Measurements from ENCODE around the gene RICTOR. TPM values are rescaled to one million over a fixed set of nuclear protein-coding genes. Genes with fewer than 3 reads are reported as not detected.

Gene RICTOR
- total RNA-seq, 1 experiment from 2014 or later = 25.7 TPM

DNA sequence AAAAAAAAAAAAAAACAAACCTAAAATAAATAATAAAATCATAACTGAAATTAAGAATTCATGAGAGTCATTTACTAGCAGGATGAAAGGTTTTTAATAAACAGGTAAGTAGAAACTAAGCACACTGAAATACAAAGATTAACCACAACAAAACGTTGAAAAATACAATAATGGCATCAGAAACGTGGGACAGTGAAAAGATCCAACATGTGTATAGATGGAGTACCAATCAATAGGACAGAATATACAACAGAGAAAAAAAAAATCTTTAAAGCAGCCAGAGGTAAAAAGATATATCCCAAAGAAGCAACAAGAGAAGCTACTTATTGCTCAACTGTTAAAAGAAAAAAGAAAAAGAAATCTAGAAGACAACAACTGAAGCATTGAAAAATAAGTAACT is 75.2 kb downstream of the RICTOR start:
- Mint-ChIP-seq H3K36me3 (ENCODE audit: insufficient read depth, unreplicated experiment) (peaks cover 11% of the 10 kb centered on the region), H3K27ac (ENCODE audit: unreplicated experiment) (no peak overlapping the region), H3K4me3 (ENCODE audit: unreplicated experiment) (no peak overlapping the region), H3K9me3 (ENCODE audit: unreplicated experiment) (peaks cover 17% of the 10 kb centered on the region), H3K4me1 (ENCODE audit: low read depth, unreplicated experiment) (no peaks in the 10 kb centered on the region), H3K27me3 (ENCODE audit: insufficient read depth, unreplicated experiment) (no peaks in the 10 kb centered on the region)
- TF ChIP-seq, protein P1, sequence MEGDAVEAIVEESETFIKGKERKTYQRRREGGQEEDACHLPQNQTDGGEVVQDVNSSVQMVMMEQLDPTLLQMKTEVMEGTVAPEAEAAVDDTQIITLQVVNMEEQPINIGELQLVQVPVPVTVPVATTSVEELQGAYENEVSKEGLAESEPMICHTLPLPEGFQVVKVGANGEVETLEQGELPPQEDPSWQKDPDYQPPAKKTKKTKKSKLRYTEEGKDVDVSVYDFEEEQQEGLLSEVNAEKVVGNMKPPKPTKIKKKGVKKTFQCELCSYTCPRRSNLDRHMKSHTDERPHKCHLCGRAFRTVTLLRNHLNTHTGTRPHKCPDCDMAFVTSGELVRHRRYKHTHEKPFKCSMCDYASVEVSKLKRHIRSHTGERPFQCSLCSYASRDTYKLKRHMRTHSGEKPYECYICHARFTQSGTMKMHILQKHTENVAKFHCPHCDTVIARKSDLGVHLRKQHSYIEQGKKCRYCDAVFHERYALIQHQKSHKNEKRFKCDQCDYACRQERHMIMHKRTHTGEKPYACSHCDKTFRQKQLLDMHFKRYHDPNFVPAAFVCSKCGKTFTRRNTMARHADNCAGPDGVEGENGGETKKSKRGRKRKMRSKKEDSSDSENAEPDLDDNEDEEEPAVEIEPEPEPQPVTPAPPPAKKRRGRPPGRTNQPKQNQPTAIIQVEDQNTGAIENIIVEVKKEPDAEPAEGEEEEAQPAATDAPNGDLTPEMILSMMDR (IDR thresholded peaks at IDR 0.05; ENCODE audit: insufficient read depth in 1 of 2, low read depth in 1 of 2, low read length in 1 of 2, severe bottlenecking in 1 of 2, unreplicated experiment in 1 of 2) = no peak
- CTCF ChIA-PET = no interaction called here
- no peaks in the 10 kb centered on the region; the same call in 1 of the 2 replicates for H3K9me3 ChIP-seq
- H3K4me3 ChIP-seq (ENCODE audit: low read depth, low read length) = no peak overlapping the region
- H3K36me3 ChIP-seq (ENCODE audit: control insufficient read depth, insufficient read depth, low read length) = no peaks in the 10 kb centered on the region
- no peak for DNase-seq
- intact Hi-C loops (cut with micrococcal nuclease; ENCODE audit: unreplicated experiment) = loop anchor here (10.0 kb wide), 1 partner anchor 196 kb away; no protein-coding TSS in a partner anchor
- H3K27me3 ChIP-seq (replicated peaks; ENCODE audit: control insufficient read depth, insufficient read depth, low read length) = no peaks in the 10 kb centered on the region
- no TSS peak for BruUV-seq (replicated peaks)
- POLR2A ChIA-PET = no interaction called here
- no peaks in the 10 kb centered on the region for H3K4me1 ChIP-seq

- Histone ChIP-seq H3K9me3 (no peaks in the 10 kb centered on the region; the same call in 1 of the 2 replicates), H3K4me1 (no peaks in the 10 kb centered on the region), H3K36me3 (ENCODE audit: control insufficient read depth, insufficient read depth, low read length) (no peaks in the 10 kb centered on the region), H3K4me3 (ENCODE audit: low read depth, low read length) (no peak overlapping the region), H3K27me3 (replicated peaks; ENCODE audit: control insufficient read depth, insufficient read depth, low read length) (no peaks in the 10 kb centered on the region)
- Mint-ChIP-seq H3K27ac (ENCODE audit: unreplicated experiment) (no peak overlapping the region), H3K27me3 (ENCODE audit: insufficient read depth, unreplicated experiment) (no peaks in the 10 kb centered on the region), H3K4me1 (ENCODE audit: low read depth, unreplicated experiment) (no peaks in the 10 kb centered on the region), H3K9me3 (ENCODE audit: unreplicated experiment) (peaks cover 17% of the 10 kb centered on the region), H3K4me3 (ENCODE audit: unreplicated experiment) (no peak overlapping the region), H3K36me3 (ENCODE audit: insufficient read depth, unreplicated experiment) (peaks cover 17% of the 10 kb centered on the region)
- TF ChIP-seq, protein P1 (IDR thresholded peaks at IDR 0.05; ENCODE audit: insufficient read depth in 1 of 2, low read depth in 1 of 2, low read length in 1 of 2, severe bottlenecking in 1 of 2, unreplicated experiment in 1 of 2) = no peak
- DNase-seq = no peak
- ChIA-PET CTCF (no interaction called here), POLR2A (no interaction called here)
- no TSS peak for BruUV-seq (replicated peaks)
- intact Hi-C loops (cut with micrococcal nuclease; ENCODE audit: unreplicated experiment) = loop anchor here (10.0 kb wide), 1 partner anchor 197 kb away; no protein-coding TSS in a partner anchor
Observed at GRCh38 chr5:38997591-38997990, 76.6 kb downstream of the RICTOR start.

GRCh38 chr5:38996123-38996522 is 78.1 kb downstream of the RICTOR start:
- Histone ChIP-seq H3K4me1 (no peaks in the 10 kb centered on the region), H3K36me3 (ENCODE audit: control insufficient read depth, insufficient read depth, low read length) (no peaks in the 10 kb centered on the region), H3K9me3 (no peaks in the 10 kb centered on the region; the same call in 1 of the 2 replicates), H3K27me3 (replicated peaks; ENCODE audit: control insufficient read depth, insufficient read depth, low read length) (no peaks in the 10 kb centered on the region), H3K4me3 (ENCODE audit: low read depth, low read length) (no peak overlapping the region)
- TF ChIP-seq, protein P1 (IDR thresholded peaks at IDR 0.05; ENCODE audit: insufficient read depth in 1 of 2, low read depth in 1 of 2, low read length in 1 of 2, severe bottlenecking in 1 of 2, unreplicated experiment in 1 of 2) = no peak
- Mint-ChIP-seq H3K36me3 (ENCODE audit: insufficient read depth, unreplicated experiment) (peaks cover 17% of the 10 kb centered on the region), H3K27me3 (ENCODE audit: insufficient read depth, unreplicated experiment) (no peaks in the 10 kb centered on the region), H3K27ac (ENCODE audit: unreplicated experiment) (no peak overlapping the region), H3K9me3 (ENCODE audit: unreplicated experiment) (peaks cover 17% of the 10 kb centered on the region), H3K4me3 (ENCODE audit: unreplicated experiment) (no peak overlapping the region), H3K4me1 (ENCODE audit: low read depth, unreplicated experiment) (no peaks in the 10 kb centered on the region)
- intact Hi-C loops (cut with micrococcal nuclease; ENCODE audit: unreplicated experiment) = loop anchor here (10.0 kb wide), 1 partner anchor 199 kb away; no protein-coding TSS in a partner anchor
- POLR2A ChIA-PET = no interaction called here
- CTCF ChIA-PET = no interaction called here
- BruUV-seq (replicated peaks) = no TSS peak
- no peak for DNase-seq

Data from Caco-2 (cell line).